ENCODE results near the gene TRABD.

The TRABD gene

DNA sequence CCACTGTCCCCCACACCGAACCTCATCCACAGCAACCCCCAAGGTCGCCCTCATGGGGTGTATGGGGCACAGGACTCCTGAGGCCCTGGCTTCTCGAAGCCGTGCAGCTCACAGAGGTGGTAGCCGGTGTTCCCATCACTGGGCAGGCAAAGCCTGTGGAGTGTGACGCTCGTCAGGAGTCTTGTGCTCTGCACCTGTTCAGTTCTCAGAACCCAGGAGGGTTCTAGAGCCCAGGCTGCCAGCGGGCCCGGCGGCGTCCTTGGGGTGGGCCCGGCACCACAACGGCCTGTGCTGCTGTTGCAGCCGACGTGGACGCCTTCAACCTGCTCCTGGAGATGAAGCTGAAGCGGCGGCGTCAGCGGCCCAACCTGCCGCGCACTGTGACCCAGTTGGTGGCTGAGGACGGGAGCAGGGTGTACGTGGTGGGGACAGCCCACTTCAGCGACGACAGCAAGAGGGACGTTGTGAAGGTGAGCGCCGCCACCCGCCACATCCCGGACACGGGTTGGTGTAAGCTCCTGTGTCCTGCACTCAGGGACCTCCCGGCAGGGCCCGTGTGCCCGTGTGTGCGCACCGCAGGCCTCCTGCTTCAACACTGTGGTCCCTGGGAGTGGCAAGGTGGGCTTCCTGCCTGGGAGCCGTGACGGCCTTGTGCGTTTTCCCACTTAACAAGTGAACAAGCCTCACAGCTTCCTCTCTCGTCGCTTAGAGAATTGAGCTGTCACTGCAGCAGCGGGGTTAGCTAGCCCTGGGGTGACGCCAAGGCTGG is 8.5 kb downstream of the TRABD start:
- H3K27me3 ChIP-seq (ENCODE audit: insufficient read depth, poor library complexity, severe bottlenecking): no peaks in the 10 kb centered on the region
- H3K4me1 ChIP-seq (ENCODE audit: insufficient read depth, poor library complexity, severe bottlenecking): peaks cover 19% of the 10 kb centered on the region
- no peak overlapping the region for H3K4me3 ChIP-seq (ENCODE audit: severe bottlenecking)
- no peak for DNase-seq (ENCODE audit: low spot score)
- peaks cover 61% of the 10 kb centered on the region for H3K36me3 ChIP-seq (ENCODE audit: low read depth)
- H3K27ac ChIP-seq (ENCODE audit: poor library complexity, severe bottlenecking): no peak overlapping the region
- no peak for ATAC-seq (ENCODE audit: low read depth)
- TF ChIP-seq, protein P1, sequence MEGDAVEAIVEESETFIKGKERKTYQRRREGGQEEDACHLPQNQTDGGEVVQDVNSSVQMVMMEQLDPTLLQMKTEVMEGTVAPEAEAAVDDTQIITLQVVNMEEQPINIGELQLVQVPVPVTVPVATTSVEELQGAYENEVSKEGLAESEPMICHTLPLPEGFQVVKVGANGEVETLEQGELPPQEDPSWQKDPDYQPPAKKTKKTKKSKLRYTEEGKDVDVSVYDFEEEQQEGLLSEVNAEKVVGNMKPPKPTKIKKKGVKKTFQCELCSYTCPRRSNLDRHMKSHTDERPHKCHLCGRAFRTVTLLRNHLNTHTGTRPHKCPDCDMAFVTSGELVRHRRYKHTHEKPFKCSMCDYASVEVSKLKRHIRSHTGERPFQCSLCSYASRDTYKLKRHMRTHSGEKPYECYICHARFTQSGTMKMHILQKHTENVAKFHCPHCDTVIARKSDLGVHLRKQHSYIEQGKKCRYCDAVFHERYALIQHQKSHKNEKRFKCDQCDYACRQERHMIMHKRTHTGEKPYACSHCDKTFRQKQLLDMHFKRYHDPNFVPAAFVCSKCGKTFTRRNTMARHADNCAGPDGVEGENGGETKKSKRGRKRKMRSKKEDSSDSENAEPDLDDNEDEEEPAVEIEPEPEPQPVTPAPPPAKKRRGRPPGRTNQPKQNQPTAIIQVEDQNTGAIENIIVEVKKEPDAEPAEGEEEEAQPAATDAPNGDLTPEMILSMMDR (IDR thresholded peaks at IDR 0.05; ENCODE audit: poor library complexity, severe bottlenecking): no peak
- H3K9me3 ChIP-seq (ENCODE audit: severe bottlenecking): no peaks in the 10 kb centered on the region

DNA sequence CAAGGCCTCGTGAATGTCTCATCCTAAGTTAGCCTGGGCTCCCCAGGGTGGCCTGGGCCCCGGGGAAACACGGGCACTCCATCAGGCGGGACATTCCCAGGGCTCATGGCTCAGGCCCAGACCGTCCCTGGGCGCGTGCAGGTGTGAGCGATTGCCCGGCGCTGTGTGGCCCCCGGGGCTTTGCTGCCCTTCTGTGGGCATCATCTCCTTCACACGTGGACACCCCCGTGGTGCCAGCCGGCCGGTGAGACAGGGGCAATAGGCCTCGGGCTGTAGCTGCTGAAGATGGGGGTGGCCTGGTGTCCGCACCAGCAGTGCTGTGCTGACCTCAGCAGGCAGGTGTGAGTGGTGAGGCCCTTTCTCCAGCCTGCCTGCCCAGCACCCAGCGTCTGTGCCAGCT is 10.5 kb downstream of the TRABD start:
- Histone ChIP-seq H3K27ac (ENCODE audit: poor library complexity, severe bottlenecking) (no peak overlapping the region), H3K4me1 (ENCODE audit: insufficient read depth, poor library complexity, severe bottlenecking) (peaks cover 11% of the 10 kb centered on the region), H3K27me3 (ENCODE audit: insufficient read depth, poor library complexity, severe bottlenecking) (no peaks in the 10 kb centered on the region), H3K9me3 (ENCODE audit: severe bottlenecking) (no peaks in the 10 kb centered on the region), H3K36me3 (ENCODE audit: low read depth) (peaks cover 63% of the 10 kb centered on the region), H3K4me3 (ENCODE audit: severe bottlenecking) (no peak overlapping the region)
- TF ChIP-seq, protein P1 (IDR thresholded peaks at IDR 0.05; ENCODE audit: poor library complexity, severe bottlenecking): no peak
- ATAC-seq (ENCODE audit: low read depth) (no peak), DNase-seq (ENCODE audit: low spot score) (no peak)

DNA sequence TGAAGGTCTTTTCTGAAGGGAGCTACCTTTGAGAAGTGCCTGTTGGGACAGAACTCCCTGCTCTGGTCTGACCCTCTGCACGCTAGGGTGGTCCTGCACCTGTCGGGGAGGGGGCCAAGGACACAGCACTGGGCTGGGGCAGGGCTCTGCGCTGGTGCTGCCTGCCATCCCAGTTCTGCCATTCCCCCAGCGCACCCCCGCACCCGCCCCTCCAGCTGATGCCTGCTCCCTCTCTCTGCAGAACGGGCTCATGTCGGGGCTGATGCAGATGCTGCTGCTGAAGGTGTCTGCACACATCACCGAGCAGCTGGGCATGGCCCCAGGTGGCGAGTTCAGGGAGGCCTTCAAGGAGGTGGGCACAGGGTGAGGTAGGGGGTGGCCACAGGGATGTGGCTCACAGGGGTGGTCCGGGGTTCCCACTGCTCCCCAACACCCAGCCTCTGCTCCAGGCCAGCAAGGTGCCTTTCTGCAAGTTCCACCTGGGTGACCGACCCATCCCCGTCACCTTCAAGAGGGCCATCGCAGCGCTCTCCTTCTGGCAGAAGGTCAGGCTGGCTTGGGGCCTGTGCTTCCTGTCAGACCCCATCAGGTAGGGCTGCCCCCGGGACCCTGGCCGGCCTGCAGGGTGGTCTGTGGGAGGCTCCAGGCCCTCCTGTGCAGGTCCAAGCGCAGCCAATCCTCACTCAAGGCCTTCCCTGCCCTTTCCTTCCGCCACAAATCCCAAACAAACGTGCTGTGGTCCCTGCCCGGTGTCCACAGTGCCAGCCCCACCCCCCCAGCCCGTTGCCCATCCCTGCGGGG is 11.5 kb downstream of the TRABD start:
- Histone ChIP-seq H3K27me3 (ENCODE audit: insufficient read depth, poor library complexity, severe bottlenecking) (no peaks in the 10 kb centered on the region), H3K4me1 (ENCODE audit: insufficient read depth, poor library complexity, severe bottlenecking) (peaks cover 1% of the 10 kb centered on the region), H3K36me3 (ENCODE audit: low read depth) (peaks cover 53% of the 10 kb centered on the region), H3K9me3 (ENCODE audit: severe bottlenecking) (no peaks in the 10 kb centered on the region), H3K27ac (ENCODE audit: poor library complexity, severe bottlenecking) (no peak overlapping the region), H3K4me3 (ENCODE audit: severe bottlenecking) (no peak overlapping the region)
- DNase-seq (ENCODE audit: low spot score) (no peak), ATAC-seq (ENCODE audit: low read depth) (no peak)
- TF ChIP-seq, protein P1 (IDR thresholded peaks at IDR 0.05; ENCODE audit: poor library complexity, severe bottlenecking): no peak

DNA sequence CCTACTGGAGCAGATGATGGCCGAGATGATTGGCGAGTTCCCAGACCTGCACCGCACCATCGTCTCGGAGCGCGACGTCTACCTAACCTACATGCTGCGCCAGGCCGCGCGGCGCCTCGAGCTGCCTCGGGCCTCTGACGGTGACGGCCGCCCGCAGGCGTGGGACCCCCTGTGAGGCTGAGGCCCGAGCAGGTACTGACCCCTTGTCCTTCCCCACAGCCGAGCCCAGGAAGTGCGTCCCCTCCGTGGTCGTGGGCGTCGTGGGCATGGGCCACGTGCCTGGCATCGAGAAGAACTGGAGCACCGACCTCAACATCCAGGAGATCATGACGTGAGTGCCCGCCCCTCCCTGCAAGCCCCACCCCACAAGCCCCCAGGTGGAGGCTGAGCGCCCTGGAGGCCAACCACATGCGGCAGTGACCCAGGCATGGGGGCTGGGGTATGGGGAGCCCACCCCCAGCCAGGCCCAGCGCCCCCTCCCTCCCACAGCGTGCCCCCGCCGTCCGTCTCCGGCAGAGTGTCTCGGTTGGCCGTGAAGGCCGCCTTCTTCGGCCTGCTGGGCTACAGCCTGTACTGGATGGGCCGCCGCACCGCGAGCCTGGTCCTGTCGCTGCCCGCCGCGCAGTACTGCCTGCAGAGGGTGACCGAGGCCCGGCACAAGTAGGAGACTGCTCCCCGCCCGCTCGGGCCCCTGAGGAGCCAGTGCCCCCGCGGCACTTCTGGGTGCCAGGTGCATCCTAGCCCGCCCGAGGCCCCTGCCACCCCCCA is 12.3 kb downstream of the TRABD start:
- no peak overlapping the region for H3K4me3 ChIP-seq (ENCODE audit: severe bottlenecking)
- no peaks in the 10 kb centered on the region for H3K4me1 ChIP-seq (ENCODE audit: insufficient read depth, poor library complexity, severe bottlenecking)
- no peak for DNase-seq (ENCODE audit: low spot score)
- no peaks in the 10 kb centered on the region for H3K27me3 ChIP-seq (ENCODE audit: insufficient read depth, poor library complexity, severe bottlenecking)
- no peak for ATAC-seq (ENCODE audit: low read depth)
- no peaks in the 10 kb centered on the region for H3K9me3 ChIP-seq (ENCODE audit: severe bottlenecking)
- TF ChIP-seq, protein P1 (IDR thresholded peaks at IDR 0.05; ENCODE audit: poor library complexity, severe bottlenecking): no peak
- no peak overlapping the region for H3K27ac ChIP-seq (ENCODE audit: poor library complexity, severe bottlenecking)
- H3K36me3 ChIP-seq (ENCODE audit: low read depth): peaks cover 50% of the 10 kb centered on the region

Data from RWPE2 (cell line).